HepG2 (cell line): ENCODE data around the gene HS3ST3B1.

Source experiments
- ARID3A ChIP-seq: IDR thresholded peaks from 2 replicates; pipeline ENCODE4 v1.6.1; 2012; ENCODE audit warnings: low read depth, low read length, improper control_type of control experiment
- ATF2 ChIP-seq: sonication (generic); formaldehyde crosslinking; IDR thresholded peaks from 2 replicates; pipeline ENCODE4 v1.4.0; 2020; ENCODE audit warnings: missing genetic modification reagents
- CTCF ChIP-seq: sonication (generic); formaldehyde crosslinking; IDR thresholded peaks from 2 replicates; pipeline ENCODE4 v1.5.0; 2020; ENCODE audit warnings: mild to moderate bottlenecking, missing genetic modification reagents, moderate library complexity
- SMAD3 ChIP-seq: sonication (generic); formaldehyde crosslinking; IDR thresholded peaks from 2 replicates; pipeline ENCODE4 v1.4.0; 2020; ENCODE audit warnings: missing genetic modification reagents
- ZNF580 ChIP-seq: IDR thresholded peaks from 2 replicates; pipeline ENCODE4 v1.6.1; 2016; ENCODE audit warnings: low read depth, borderline replicate concordance
- ZNF776 ChIP-seq: sonication (generic); formaldehyde crosslinking; IDR thresholded peaks from 2 replicates; pipeline ENCODE4 v1.4.0; 2020; ENCODE audit warnings: mild to moderate bottlenecking, missing genetic modification reagents

GRCh38 chr17:14341866-14342265, 41.0 kb downstream of the HS3ST3B1 start:
- no peak for TF ChIP-seq ATF2 (CRISPR knock-in tag)
- no peak for TF ChIP-seq SMAD3
- no peak for TF ChIP-seq ZNF580 (CRISPR knock-in tag)
- no peak for TF ChIP-seq CTCF (CRISPR knock-in tag)
- no peak for TF ChIP-seq ARID3A
- TF ChIP-seq ZNF776 (CRISPR knock-in tag): no peak
